Subcutaneous adipose tissue (tissue), 4 donors: ENCODE data around the gene IL17B. TPM values are rescaled to one million over a fixed set of nuclear protein-coding genes. Genes with fewer than 3 reads are reported as not detected.

Source experiments
- CTCF ChIP-seq: fragments of 450-650 bp; IDR thresholded peaks from one replicate; pipeline ENCODE4 v1.5.1; 2016; ENCODE audit warnings: low read depth, mild to moderate bottlenecking, control low read depth, antibody characterized with exemption, moderate library complexity
- total RNA-seq, 4 donors: library from RNA; depleted of rRNA; stranded (reverse); fragments of >200 nt; gene quantifications; one replicate each; pipeline ENCODE4 v1.1.0, GENCODE V29; 2016

The IL17B gene
- total RNA-seq, 4 donors from 2014 or later = not detected

- TF ChIP-seq CTCF = no peak
Observed at GRCh38 chr5:149367972-149368645, 11.0 kb downstream of the IL17B start.

- TF ChIP-seq CTCF = no peak
Observed at GRCh38 chr5:149367249-149367971, 11.7 kb downstream of the IL17B start.

GRCh38 chr5:149366169-149366729 lies 12.8 kb downstream of the IL17B start:
- no peak for TF ChIP-seq CTCF

- TF ChIP-seq CTCF = no peak
Observed at GRCh38 chr5:149365418-149365817, 13.7 kb downstream of the IL17B start.

- TF ChIP-seq CTCF = no peak
Observed at GRCh38 chr5:149364719-149365118, 14.4 kb downstream of the IL17B start.

- no peak for TF ChIP-seq CTCF
Observed at GRCh38 chr5:149363936-149364335, 15.2 kb downstream of the IL17B start.

- TF ChIP-seq CTCF = no peak
Observed at GRCh38 chr5:149363358-149363757, 15.7 kb downstream of the IL17B start.
